Measurements from ENCODE around the gene PRKCE. TPM values are rescaled to one million over a fixed set of nuclear protein-coding genes. Genes with fewer than 3 reads are reported as not detected.

PRKCE gene
- total and polyA plus RNA-seq, 2 donors (not counting 3 experiments of a cell fraction or from before 2014, with no cell fraction given) = 27.9 to 33.9 TPM

DNA sequence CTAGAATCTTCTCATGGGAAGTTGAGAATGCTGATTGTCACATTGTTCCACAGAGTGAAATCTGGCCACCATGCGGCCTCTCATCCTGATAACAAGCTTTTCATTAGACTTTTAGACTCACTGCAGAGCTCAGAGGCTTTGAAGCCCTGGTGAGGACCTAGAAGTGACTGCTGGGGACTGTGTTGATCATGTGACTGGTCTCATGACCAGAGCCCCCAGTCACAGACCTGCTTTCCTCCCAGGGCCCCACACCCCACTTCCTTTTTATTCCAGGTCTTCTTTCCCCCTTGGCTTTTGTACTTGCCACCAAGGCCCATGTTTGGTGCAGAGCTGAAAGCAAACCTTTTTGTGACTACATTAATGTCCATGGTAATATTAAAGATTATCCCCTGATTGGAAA, 45.2 kb downstream of the PRKCE start:
- Histone ChIP-seq H3K9ac (replicated peaks; ENCODE audit: extremely low read depth, insufficient read depth, low read length) (no peak overlapping the region), H3K9me3 (replicated peaks; ENCODE audit: control insufficient read depth, insufficient read depth, low read length) (no peaks in the 10 kb centered on the region), H3K4me2 (ENCODE audit: insufficient read depth, low read length) (no peak overlapping the region), H2AFZ (ENCODE audit: low read depth, low read length) (no peak overlapping the region), H3K4me3 (replicated peaks in 1 of 3; ENCODE audit: insufficient read depth in 1 of 3, low read depth in 1 of 3, low read length in 3 of 3) (no peak overlapping the region), H3K27me3 (ENCODE audit: control insufficient read depth in 2 of 2, insufficient read depth in 2 of 2, low read length in 2 of 2) (no peaks in the 10 kb centered on the region), H3K36me3 (ENCODE audit: control insufficient read depth in 2 of 2, extremely low read depth in 1 of 2, insufficient read depth in 2 of 2, low read length in 2 of 2) (no peaks in the 10 kb centered on the region), H3K27ac (ENCODE audit: insufficient read depth, low read depth, low read length) (no peak overlapping the region), H3K4me1 (ENCODE audit: control insufficient read depth, extremely low read depth, insufficient read depth, low read length) (no peaks in the 10 kb centered on the region), H3K79me2 (ENCODE audit: control insufficient read depth, insufficient read depth, low read length) (peaks cover 2% of the 10 kb centered on the region), H4K20me1 (replicated peaks; ENCODE audit: control insufficient read depth, extremely low read depth, insufficient read depth, low read length) (no peaks in the 10 kb centered on the region), H3K9me1 (replicated peaks; ENCODE audit: control insufficient read depth, extremely low read depth, insufficient read depth, low read length) (no peaks in the 10 kb centered on the region)
- intact Hi-C loops (cut with micrococcal nuclease) = no loop called here
- FAIRE-seq (no peak), DNase-seq (ENCODE audit: low read depth, low spot score) (no peak)
- BruUV-seq (replicated peaks) = no TSS peak
- dilution Hi-C loops (cut with MboI; ENCODE audit: extremely low pct_ligation_motif_present, low sequenced_read_pairs) = no loop called here
- CTCF ChIA-PET = interaction anchor here (0.7 kb wide), 1 partner anchor 46 kb away, joined by 3 read pairs; no protein-coding TSS in a partner anchor
- TF ChIP-seq, protein P1, sequence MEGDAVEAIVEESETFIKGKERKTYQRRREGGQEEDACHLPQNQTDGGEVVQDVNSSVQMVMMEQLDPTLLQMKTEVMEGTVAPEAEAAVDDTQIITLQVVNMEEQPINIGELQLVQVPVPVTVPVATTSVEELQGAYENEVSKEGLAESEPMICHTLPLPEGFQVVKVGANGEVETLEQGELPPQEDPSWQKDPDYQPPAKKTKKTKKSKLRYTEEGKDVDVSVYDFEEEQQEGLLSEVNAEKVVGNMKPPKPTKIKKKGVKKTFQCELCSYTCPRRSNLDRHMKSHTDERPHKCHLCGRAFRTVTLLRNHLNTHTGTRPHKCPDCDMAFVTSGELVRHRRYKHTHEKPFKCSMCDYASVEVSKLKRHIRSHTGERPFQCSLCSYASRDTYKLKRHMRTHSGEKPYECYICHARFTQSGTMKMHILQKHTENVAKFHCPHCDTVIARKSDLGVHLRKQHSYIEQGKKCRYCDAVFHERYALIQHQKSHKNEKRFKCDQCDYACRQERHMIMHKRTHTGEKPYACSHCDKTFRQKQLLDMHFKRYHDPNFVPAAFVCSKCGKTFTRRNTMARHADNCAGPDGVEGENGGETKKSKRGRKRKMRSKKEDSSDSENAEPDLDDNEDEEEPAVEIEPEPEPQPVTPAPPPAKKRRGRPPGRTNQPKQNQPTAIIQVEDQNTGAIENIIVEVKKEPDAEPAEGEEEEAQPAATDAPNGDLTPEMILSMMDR (IDR thresholded peaks at IDR 0.05; ENCODE audit: extremely low read depth in 1 of 2, insufficient read depth in 1 of 2, low read depth in 1 of 2, low read length in 2 of 2) = no peak
- TF ChIP-seq POLR2A (IDR thresholded peaks at IDR 0.05; ENCODE audit: low read depth, low read length) = no peak
- no peak for TF ChIP-seq FOS (IDR thresholded peaks at IDR 0.05; ENCODE audit: borderline replicate concordance, insufficient read depth, low read length)
- TF ChIP-seq MYC (IDR thresholded peaks at IDR 0.05; ENCODE audit: low read depth, low read length) = no peak
- TF ChIP-seq POLR2AphosphoS5 (IDR thresholded peaks at IDR 0.05; ENCODE audit: insufficient read depth, low read depth, low read length) = no peak
- no peak for TF ChIP-seq JUN (IDR thresholded peaks at IDR 0.05; ENCODE audit: borderline replicate concordance, insufficient read depth, insufficient read length, low read depth)
- TF ChIP-seq, protein P2, sequence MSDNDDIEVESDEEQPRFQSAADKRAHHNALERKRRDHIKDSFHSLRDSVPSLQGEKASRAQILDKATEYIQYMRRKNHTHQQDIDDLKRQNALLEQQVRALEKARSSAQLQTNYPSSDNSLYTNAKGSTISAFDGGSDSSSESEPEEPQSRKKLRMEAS (IDR thresholded peaks at IDR 0.05; ENCODE audit: insufficient read depth, insufficient read length) = no peak
- no peak for TF ChIP-seq GATA2 (IDR thresholded peaks at IDR 0.05; ENCODE audit: insufficient read depth, insufficient read length, low read depth, low read length)
- no peak for TF ChIP-seq EZH2 (IDR thresholded peaks at IDR 0.05; ENCODE audit: borderline replicate concordance, low read depth, low read length, severe bottlenecking)
- POLR2A ChIA-PET = no interaction called here
